GM19193 (cell line): Measurements from ENCODE around the gene NR6A1.

Experiments
- POLR2A ChIP-seq: IDR thresholded peaks from 4 replicates; pipeline ENCODE4 v1.6.1; 2011; ENCODE audit not compliant: insufficient read depth, insufficient read length; ENCODE audit errors: extremely low read depth

Gene NR6A1

GRCh38 chr9:124774129-124774978 is 3.2 kb upstream of the NR6A1 start:
- no peak for TF ChIP-seq POLR2A

GRCh38 chr9:124773473-124774128 is 2.5 kb upstream of the NR6A1 start:
- TF ChIP-seq POLR2A: no peak

- no peak for TF ChIP-seq POLR2A
Measured at GRCh38 chr9:124771867-124772679, 962 bp upstream of the NR6A1 start.

- no peak for TF ChIP-seq POLR2A
Measured at GRCh38 chr9:124770359-124771020, 621 bp downstream of the NR6A1 start.

GRCh38 chr9:124769549-124770358 is 1.4 kb downstream of the NR6A1 start:
- no peak for TF ChIP-seq POLR2A

GRCh38 chr9:124768750-124769548 is 2.2 kb downstream of the NR6A1 start:
- no peak for TF ChIP-seq POLR2A

- TF ChIP-seq POLR2A: no peak
Measured at GRCh38 chr9:124768334-124768733, 2.8 kb downstream of the NR6A1 start.

GRCh38 chr9:124767821-124768220 is 3.3 kb downstream of the NR6A1 start:
- no peak for TF ChIP-seq POLR2A

GRCh38 chr9:124766815-124767554 is 4.1 kb downstream of the NR6A1 start:
- TF ChIP-seq POLR2A: no peak

GRCh38 chr9:124766326-124766725 is 4.8 kb downstream of the NR6A1 start:
- no peak for TF ChIP-seq POLR2A

- no peak for TF ChIP-seq POLR2A
Measured at GRCh38 chr9:124765439-124765835, 5.7 kb downstream of the NR6A1 start.

GRCh38 chr9:124764774-124765438 is 6.2 kb downstream of the NR6A1 start:
- no peak for TF ChIP-seq POLR2A
